Right lobe of liver (tissue), 4 donors: ENCODE results near the gene ATP5F1D.

Experiments used
- POLR2A ChIP-seq: fragments of 450-650 bp; IDR thresholded peaks from one replicate; pipeline ENCODE4 v1.6.1; 2017; ENCODE audit warnings: antibody characterized with exemption, mild to moderate bottlenecking
- TF ChIP-seq, protein P1 (sequence below), 4 donors: fragments of 200-600 bp in 3 of 4; fragments of 450-650 bp in 1 of 4; IDR thresholded peaks; one replicate each; pipeline versions ENCODE4 v1.5.1 to v1.8.0; 2016 to 2022; ENCODE audit warnings: antibody characterized with exemption in 4 of 4, mild to moderate bottlenecking in 2 of 4
- donor health status: DM: no; HTN: no; CAD: no.
- donor health status: DM: no; HTN: no; CAD: no.
- donor health status: DM: no; HTN: yes; CAD: no.

DNA sequence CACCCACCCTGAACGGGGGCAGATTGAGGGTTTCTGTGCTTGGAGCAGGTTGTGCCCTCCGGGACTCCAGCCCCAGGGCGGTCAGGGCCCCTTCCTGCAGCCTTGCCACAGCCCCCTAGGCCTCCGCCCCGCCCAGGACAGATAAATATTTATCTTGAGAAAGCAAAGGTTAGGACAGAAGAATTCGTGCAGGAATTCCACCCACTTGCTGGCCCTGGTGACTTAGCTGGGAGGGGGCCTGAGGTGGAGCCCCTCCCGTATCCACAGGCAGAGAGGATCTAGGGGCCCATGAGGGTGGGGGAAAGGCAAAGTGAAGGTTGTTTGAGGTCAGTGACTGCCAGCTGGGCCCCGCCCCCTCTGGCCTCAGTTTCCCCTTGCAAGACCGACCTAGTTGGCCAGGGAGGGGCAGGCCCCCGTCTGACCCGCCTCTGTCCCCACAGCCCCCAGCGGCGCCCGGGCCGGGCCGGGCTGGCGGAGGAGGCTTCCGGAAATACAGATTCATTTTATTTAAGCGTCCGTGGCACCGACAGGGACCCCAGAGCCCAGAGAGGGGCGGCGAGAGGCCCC is 12.0 kb downstream of the ATP5F1D start:
- TF ChIP-seq, protein P1, sequence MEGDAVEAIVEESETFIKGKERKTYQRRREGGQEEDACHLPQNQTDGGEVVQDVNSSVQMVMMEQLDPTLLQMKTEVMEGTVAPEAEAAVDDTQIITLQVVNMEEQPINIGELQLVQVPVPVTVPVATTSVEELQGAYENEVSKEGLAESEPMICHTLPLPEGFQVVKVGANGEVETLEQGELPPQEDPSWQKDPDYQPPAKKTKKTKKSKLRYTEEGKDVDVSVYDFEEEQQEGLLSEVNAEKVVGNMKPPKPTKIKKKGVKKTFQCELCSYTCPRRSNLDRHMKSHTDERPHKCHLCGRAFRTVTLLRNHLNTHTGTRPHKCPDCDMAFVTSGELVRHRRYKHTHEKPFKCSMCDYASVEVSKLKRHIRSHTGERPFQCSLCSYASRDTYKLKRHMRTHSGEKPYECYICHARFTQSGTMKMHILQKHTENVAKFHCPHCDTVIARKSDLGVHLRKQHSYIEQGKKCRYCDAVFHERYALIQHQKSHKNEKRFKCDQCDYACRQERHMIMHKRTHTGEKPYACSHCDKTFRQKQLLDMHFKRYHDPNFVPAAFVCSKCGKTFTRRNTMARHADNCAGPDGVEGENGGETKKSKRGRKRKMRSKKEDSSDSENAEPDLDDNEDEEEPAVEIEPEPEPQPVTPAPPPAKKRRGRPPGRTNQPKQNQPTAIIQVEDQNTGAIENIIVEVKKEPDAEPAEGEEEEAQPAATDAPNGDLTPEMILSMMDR (IDR thresholded peaks at IDR 0.05): no peak
- TF ChIP-seq POLR2A: no peak
